ENCODE measurements around the gene DDX43. TPM values are rescaled to one million over a fixed set of nuclear protein-coding genes. Genes with fewer than 3 reads are reported as not detected.

Gene DDX43
- total and polyA plus RNA-seq, 2 of the 4 experiments (the other 2 are of a cell fraction), result 0.07 TPM; not detected in 1

- no peaks in the 10 kb centered on the region for H3K36me3 ChIP-seq (ENCODE audit: control insufficient read depth, insufficient read depth, low read length)
- dilution Hi-C loops (cut with HindIII; ENCODE audit: low sequenced_read_pairs, unreplicated experiment) (no loop called here), in situ Hi-C loops (cut with MboI; ENCODE audit: low sequenced_read_pairs) (no loop called here), intact Hi-C loops (cut with micrococcal nuclease) (loop anchor here (1.0 to 5.0 kb wide), 3 partner anchors 20 to 105 kb away; partner anchors contain the start of gene CGAS)
- H4K91ac ChIP-seq (ENCODE audit: insufficient read depth, low read depth, low read length), result no peak overlapping the region
- no peaks in the 10 kb centered on the region for H3K9me3 ChIP-seq (ENCODE audit: control insufficient read depth, insufficient read depth, low read length)
- ChIA-PET POLR2A (ENCODE audit: unreplicated experiment) (interaction anchor here (0.6 kb wide), 1 partner anchor 486 kb away, joined by 3 read pairs; no protein-coding TSS in a partner anchor), CTCF (no interaction called here)
- H3K79me1 ChIP-seq (ENCODE audit: low read depth in 1 of 2, low read length in 2 of 2), result no peaks in the 10 kb centered on the region
- no peak overlapping the region for H3K9ac ChIP-seq (ENCODE audit: low read depth, low read length)
- no peak overlapping the region for H3K56ac ChIP-seq (ENCODE audit: extremely low read depth, insufficient read depth, low read length)
- DNase-seq (no peak), ATAC-seq (ENCODE audit: low read depth) (no peak)
- H3K27me3 ChIP-seq (ENCODE audit: control insufficient read depth, insufficient read depth, low read length), result no peaks in the 10 kb centered on the region
- no peak overlapping the region for H4K5ac ChIP-seq (ENCODE audit: low read depth, low read length)
- no peak overlapping the region for H2AK5ac ChIP-seq (ENCODE audit: low read depth, low read length)
- H2BK5ac ChIP-seq (ENCODE audit: low read depth, low read length, poor library complexity, severe bottlenecking), result no peak overlapping the region
- H4K20me1 ChIP-seq (ENCODE audit: insufficient read depth, low read length), result no peaks in the 10 kb centered on the region
- H2BK20ac ChIP-seq (ENCODE audit: low read depth, low read length), result no peak overlapping the region
- no peak overlapping the region for H3K4me3 ChIP-seq (ENCODE audit: insufficient read depth, low read depth, low read length)
- no peak for TF ChIP-seq NFE2L2 (IDR thresholded peaks at IDR 0.05; ENCODE audit: low read depth, low read length)
- no peak for TF ChIP-seq RAD21 (IDR thresholded peaks at IDR 0.05; ENCODE audit: low read length)
- no peak for TF ChIP-seq CHD1 (IDR thresholded peaks at IDR 0.05; ENCODE audit: low read depth, low read length)
- no peak for TF ChIP-seq MXI1 (IDR thresholded peaks at IDR 0.05; ENCODE audit: borderline replicate concordance, low read depth, low read length)
- no peak for TF ChIP-seq MAFK (IDR thresholded peaks at IDR 0.05; ENCODE audit: low read depth, low read length)
- TF ChIP-seq CEBPB (IDR thresholded peaks at IDR 0.05; ENCODE audit: low read depth, low read length), result no peak
- TF ChIP-seq CTCF (conservative IDR thresholded peaks at IDR 0.05; ENCODE audit: low read depth, low read length), result no peak
- no peak for TF ChIP-seq USF2 (IDR thresholded peaks at IDR 0.05; ENCODE audit: low read depth, low read length)
- TF ChIP-seq MAZ (IDR thresholded peaks at IDR 0.05; ENCODE audit: borderline replicate concordance, low read depth, low read length), result no peak
- TF ChIP-seq RCOR1 (IDR thresholded peaks at IDR 0.05; ENCODE audit: insufficient replicate concordance, low read length), result no peak
- no peak for TF ChIP-seq FOS (IDR thresholded peaks at IDR 0.05; ENCODE audit: low read depth, low read length)
- no peak for TF ChIP-seq POLR2A (IDR thresholded peaks at IDR 0.05; ENCODE audit: low read depth, low read length)
- H3K23ac ChIP-seq (ENCODE audit: low read depth, low read length), result no peak overlapping the region
- no peak overlapping the region for H3K27ac ChIP-seq (ENCODE audit: insufficient read depth, low read length)
- no peak overlapping the region for H3K4ac ChIP-seq (ENCODE audit: low read depth, low read length)
- no peak overlapping the region for H2BK15ac ChIP-seq (ENCODE audit: low read depth, low read length)
- H3K14ac ChIP-seq (replicated peaks; ENCODE audit: low read depth, low read length), result no peak overlapping the region
- H2AFZ ChIP-seq (replicated peaks; ENCODE audit: low read length, poor library complexity), result no peak overlapping the region
- no peak overlapping the region for H2BK120ac ChIP-seq (ENCODE audit: low read depth, low read length)
- no peak overlapping the region for H3K18ac ChIP-seq (ENCODE audit: low read depth, low read length)
- no TSS peak for BruUV-seq (replicated peaks)
- no peaks in the 10 kb centered on the region for H3K9me1 ChIP-seq (ENCODE audit: insufficient read depth, low read length)
- no peak overlapping the region; a peak in 1 of 4 replicates for H4K8ac ChIP-seq (ENCODE audit: low read depth in 2 of 2, low read length in 2 of 2)
- H3K4me2 ChIP-seq (ENCODE audit: low read depth, low read length), result no peak overlapping the region
- H2AK9ac ChIP-seq (replicated peaks; ENCODE audit: low read depth, low read length, poor library complexity), result no peak overlapping the region
- no peaks in the 10 kb centered on the region for H3K4me1 ChIP-seq (ENCODE audit: control insufficient read depth, insufficient read depth, low read length)
- WGBS, 2 experiments (ENCODE audit: extremely low coverage in 2 of 2, insufficient read length in 1 of 2), result 88% methylated on average over 5 of the region's 10 CpGs; no CpG with 5 or more reads in 1 of the 2 experiments
These were observed 4.8 kb upstream of the DDX43 start for GRCh38 chr6:73389854-73390253.

All from IMR-90 (cell line).